T-helper 1 cell treated with Interleukin-12 subunit alpha and Interleukin-12 subunit beta and Interleukin-4 antibody, amounts not matched to agents 30 μg/mL and 1 μg/mL, for 36 hours (primary cell): ENCODE results near the gene SLC35D1.

Source experiments
- H3K27ac Mint-ChIP-seq: one replicate; pipeline ENCODE4 v1.8.0; 2021; ENCODE audit warnings: mild to moderate bottlenecking, mixed read lengths
- H3K27me3 Mint-ChIP-seq: one replicate; pipeline ENCODE4 v1.8.0; 2021; ENCODE audit warnings: low read depth, mixed read lengths
- H3K36me3 Mint-ChIP-seq: one replicate; pipeline ENCODE4 v1.8.0; 2021; ENCODE audit warnings: low read depth, mixed read lengths
- H3K4me1 Mint-ChIP-seq: one replicate; pipeline ENCODE4 v1.8.0; 2021; ENCODE audit warnings: low read depth, mixed read lengths
- H3K4me3 Mint-ChIP-seq: one replicate; pipeline ENCODE4 v1.8.0; 2021; ENCODE audit warnings: mild to moderate bottlenecking, moderate library complexity, mixed read lengths
- H3K9me3 Mint-ChIP-seq: one replicate; pipeline ENCODE4 v1.8.0; 2021; ENCODE audit warnings: mixed read lengths

Gene SLC35D1

DNA sequence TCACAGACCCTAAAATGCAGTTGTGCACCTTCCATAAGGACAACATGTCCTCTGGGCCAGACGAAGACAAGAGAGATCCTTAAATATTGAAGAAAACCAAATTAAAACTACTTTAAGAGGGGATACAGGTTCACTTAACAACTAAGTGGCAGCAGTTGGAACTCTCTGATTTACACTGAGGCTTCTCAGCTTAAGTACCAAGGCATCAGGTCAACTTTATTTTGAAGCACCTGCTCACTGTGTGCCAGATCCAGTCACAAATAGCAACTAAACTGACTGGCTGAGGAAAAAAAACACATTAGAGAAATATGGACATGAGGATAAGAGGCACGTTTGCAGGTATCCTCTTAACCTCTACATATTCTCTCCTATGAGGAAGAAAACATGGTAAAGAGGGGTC, 33.2 kb downstream of the SLC35D1 start:
- Mint-ChIP-seq H3K9me3 (no peaks in the 10 kb centered on the region), H3K4me1 (peaks cover 2% of the 10 kb centered on the region), H3K36me3 (peaks cover 38% of the 10 kb centered on the region), H3K4me3 (no peak overlapping the region), H3K27me3 (no peaks in the 10 kb centered on the region), H3K27ac (no peak overlapping the region)

DNA sequence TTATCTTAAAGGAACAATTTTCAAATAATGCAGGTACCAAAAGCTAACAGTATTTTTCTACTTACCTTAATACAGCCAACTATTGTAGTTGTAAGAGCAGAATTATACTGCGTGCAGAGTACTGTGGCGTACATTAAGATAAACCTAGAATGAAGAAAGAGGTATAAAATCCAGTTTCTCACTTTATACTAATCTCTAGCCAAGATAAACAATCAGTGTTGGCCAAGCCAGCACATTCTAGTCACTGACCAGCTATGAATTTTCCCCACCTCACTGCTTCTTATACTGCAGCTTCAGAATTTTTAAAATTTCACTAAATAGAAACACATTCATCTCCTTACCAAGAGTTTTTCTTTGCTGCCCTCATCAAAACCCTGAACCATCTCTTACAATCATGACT, 33.6 kb downstream of the SLC35D1 start:
- Mint-ChIP-seq H3K9me3 (no peaks in the 10 kb centered on the region), H3K36me3 (peaks cover 37% of the 10 kb centered on the region), H3K4me1 (peaks cover 2% of the 10 kb centered on the region), H3K27me3 (no peaks in the 10 kb centered on the region), H3K27ac (no peak overlapping the region), H3K4me3 (no peak overlapping the region)

DNA sequence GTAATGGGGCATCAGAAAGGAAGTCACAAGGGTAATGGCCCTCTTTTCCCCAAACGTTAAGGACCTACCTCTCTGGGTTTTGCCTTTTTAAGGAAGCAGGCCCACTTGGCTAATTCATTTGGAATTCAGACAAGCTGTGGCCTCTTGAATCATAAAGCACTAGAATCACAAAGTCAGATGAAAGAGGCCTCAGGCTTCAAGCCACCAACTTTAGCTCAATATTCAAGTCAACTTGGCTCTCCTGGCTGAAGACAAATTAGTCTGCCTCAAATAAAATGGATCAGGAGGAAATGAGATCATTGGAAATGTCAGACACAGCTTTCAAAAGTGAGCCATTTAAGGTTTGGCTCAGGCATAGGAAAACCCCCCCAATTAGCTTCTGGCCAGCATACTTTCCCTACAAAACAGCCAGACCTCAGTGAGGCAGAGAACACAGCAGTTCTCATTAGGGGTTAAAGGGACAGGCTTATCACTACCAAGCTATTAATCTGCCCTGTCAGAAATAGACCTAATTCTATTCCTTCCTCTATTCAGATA, 34.3 kb downstream of the SLC35D1 start:
- Mint-ChIP-seq H3K36me3 (peaks cover 32% of the 10 kb centered on the region), H3K27me3 (no peaks in the 10 kb centered on the region), H3K4me3 (no peak overlapping the region), H3K9me3 (no peaks in the 10 kb centered on the region), H3K27ac (no peak overlapping the region), H3K4me1 (peaks cover 2% of the 10 kb centered on the region)

DNA sequence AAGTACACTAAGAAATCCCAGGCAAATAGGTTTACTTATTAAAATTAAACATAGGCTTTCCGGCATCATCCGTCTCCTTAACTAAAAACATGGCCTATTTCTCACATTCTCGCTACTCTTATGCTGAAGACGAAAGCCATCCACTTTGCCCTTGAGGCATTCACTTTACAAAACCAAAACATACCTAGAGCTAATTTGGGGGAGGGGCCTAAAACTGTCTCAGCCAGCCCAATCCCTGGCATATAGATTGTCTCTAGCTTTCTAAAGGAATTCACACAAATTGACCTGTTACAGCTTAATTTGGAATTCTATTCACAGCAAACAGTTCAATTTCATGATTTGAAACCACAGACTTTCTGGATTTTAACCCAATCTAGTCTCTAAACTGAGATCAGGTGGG, 34.8 kb downstream of the SLC35D1 start:
- H3K36me3 Mint-ChIP-seq: peaks cover 28% of the 10 kb centered on the region

DNA sequence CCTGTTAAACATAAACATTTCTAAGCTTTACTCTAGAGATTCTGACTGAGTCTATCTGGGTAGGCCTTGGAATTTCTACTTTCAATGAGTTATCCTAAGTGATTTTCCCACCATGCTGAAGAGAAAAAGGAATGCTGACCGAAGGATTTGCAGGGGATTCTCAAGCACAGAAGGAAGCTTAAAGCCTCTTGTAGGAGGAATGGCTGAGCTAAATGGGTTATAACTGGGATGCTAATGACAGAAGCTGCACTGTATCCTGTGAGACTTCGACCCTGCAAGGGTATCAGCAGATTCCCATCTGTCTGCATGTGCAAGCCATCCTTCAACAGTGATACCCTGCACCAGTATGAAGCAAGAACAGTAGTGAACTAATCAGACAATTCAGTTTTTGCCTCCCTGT, 35.4 kb downstream of the SLC35D1 start:
- Mint-ChIP-seq H3K9me3 (no peaks in the 10 kb centered on the region), H3K27me3 (no peaks in the 10 kb centered on the region), H3K27ac (no peak overlapping the region), H3K36me3 (peaks cover 29% of the 10 kb centered on the region), H3K4me1 (peaks cover 8% of the 10 kb centered on the region), H3K4me3 (no peak overlapping the region)

More for the DNA sequence above, 34.8 kb downstream of the SLC35D1 start:
- Mint-ChIP-seq H3K9me3 (no peaks in the 10 kb centered on the region), H3K4me3 (no peak overlapping the region), H3K27me3 (no peaks in the 10 kb centered on the region), H3K4me1 (peaks cover 3% of the 10 kb centered on the region), H3K27ac (no peak overlapping the region)

DNA sequence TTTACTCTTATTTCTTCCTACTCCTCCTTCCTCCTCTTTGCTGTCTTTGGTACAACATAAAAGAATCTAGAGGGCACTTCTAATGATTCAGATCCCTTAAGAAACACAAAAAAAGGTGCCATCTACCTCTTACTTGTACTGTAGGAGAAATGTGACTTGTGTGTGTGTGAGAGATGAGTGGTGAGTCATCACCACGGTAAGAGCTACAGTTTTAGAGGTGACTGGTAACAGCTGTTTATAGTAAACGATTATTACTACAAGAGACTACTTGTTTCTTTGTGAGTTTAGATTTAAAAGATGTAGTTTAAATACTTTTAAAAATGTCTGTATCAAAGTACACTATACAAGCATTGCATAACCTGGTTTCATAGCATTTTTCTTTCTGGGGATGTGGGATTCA, 40.4 kb downstream of the SLC35D1 start:
- H3K36me3 Mint-ChIP-seq: peaks cover 38% of the 10 kb centered on the region
- no peak overlapping the region for H3K27ac Mint-ChIP-seq
- peaks cover 13% of the 10 kb centered on the region for H3K4me1 Mint-ChIP-seq
- H3K27me3 Mint-ChIP-seq: no peaks in the 10 kb centered on the region
- H3K9me3 Mint-ChIP-seq: no peaks in the 10 kb centered on the region
- H3K4me3 Mint-ChIP-seq: no peak overlapping the region

DNA sequence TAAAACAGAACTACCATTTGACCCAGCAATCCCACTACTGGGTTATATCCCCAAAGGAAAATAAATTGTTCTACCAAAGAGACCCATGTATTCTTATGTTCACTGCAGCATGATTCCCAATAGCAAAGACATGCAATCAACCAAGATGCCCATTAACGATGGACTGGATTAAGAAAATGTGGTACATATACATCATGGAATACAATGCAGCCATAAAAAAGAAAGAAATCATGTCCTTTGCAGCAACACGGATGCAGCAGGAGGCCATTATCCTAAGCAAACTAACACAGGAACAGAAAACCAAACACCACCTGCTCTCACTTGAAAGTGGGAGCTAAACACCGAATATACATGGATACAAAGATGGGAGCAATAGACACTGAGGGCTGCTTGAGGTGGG, 44.2 kb downstream of the SLC35D1 start:
- Mint-ChIP-seq H3K27me3 (no peaks in the 10 kb centered on the region), H3K4me1 (peaks cover 10% of the 10 kb centered on the region), H3K27ac (no peak overlapping the region), H3K9me3 (no peaks in the 10 kb centered on the region), H3K4me3 (no peak overlapping the region), H3K36me3 (peaks cover 49% of the 10 kb centered on the region)

DNA sequence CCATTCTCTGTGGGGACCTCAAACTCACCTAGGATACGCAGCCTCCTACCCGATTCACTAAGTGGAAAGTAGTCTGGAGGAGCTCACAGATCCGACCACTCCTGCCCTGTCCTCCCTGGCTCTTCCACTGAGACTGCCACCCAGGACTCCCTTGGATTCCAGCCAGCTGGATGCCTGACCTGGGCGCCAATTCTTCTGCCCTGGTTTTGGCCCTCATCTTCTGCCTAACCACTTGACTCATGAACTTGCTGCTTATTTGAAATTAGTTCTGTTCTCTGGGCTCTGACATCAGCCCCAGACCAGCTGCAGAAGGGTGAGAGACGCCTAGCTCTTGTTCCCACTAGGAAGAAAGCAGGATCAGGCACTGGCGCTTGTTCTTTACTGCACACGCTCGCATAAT, 48.9 kb downstream of the SLC35D1 start:
- no peaks in the 10 kb centered on the region for H3K9me3 Mint-ChIP-seq
- H3K27ac Mint-ChIP-seq: no peak overlapping the region
- no peaks in the 10 kb centered on the region for H3K27me3 Mint-ChIP-seq
- H3K36me3 Mint-ChIP-seq: peaks cover 50% of the 10 kb centered on the region
- peaks cover 8% of the 10 kb centered on the region for H3K4me1 Mint-ChIP-seq
- no peak overlapping the region for H3K4me3 Mint-ChIP-seq

DNA sequence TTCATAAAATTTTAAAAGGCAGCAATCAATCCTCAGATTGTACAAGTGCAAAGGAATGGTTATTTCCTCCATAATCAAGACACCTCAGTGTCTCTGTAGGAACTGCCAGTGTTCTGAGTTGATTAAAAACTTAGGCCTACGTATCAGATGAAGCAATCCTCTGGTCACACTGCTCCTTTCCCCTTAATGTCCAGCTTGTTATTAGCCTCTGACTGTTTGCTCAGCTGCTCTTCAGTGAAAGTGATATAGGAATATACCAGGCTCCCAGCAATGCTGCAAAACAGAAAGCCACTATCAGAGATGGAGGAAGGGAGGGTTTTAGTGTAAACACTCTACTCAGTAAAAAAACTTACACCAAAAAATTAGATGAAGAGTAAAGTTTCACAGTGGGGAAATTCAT, 49.8 kb downstream of the SLC35D1 start:
- Mint-ChIP-seq H3K36me3 (peaks cover 42% of the 10 kb centered on the region), H3K27ac (no peak overlapping the region)

DNA sequence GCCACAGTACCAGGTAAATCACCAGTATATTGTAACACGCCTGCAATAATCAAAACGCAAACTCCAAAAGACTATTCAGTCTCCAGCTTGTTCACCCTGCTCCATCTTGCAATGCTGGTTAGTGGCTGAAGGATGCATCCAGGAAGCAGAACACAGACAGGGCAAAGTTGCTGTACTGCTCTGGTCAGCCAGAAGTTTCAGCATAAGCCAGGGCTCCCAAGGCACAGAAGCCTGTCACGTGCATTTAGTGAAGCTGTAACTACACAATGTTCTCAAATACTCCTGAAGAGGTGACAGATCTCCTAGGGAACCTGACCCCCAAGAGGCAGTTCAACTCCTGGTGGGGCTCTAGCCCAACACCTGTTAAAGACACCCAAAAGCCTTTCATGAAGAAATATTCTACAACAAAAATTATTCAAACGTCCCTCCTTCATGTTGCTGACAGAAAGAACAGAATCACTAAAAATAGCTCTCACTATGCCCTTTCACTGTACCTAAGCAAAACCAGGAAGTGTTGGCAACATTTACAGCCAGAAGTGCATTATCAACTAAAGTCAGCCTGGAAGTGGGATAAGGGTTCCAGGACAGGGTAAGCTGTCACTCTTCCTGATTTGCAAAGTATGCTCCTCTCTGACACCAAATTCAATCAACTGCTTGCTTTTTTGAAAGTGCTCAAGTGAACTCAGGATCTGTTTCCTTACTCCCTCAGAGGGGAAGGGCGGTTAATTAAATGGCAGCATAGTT, 52.1 kb downstream of the SLC35D1 start:
- peaks cover 11% of the 10 kb centered on the region for H3K4me1 Mint-ChIP-seq
- H3K4me3 Mint-ChIP-seq: no peak overlapping the region
- peaks cover 33% of the 10 kb centered on the region for H3K36me3 Mint-ChIP-seq
- no peaks in the 10 kb centered on the region for H3K9me3 Mint-ChIP-seq
- H3K27ac Mint-ChIP-seq: no peak overlapping the region
- no peaks in the 10 kb centered on the region for H3K27me3 Mint-ChIP-seq

More for the DNA sequence above, 49.8 kb downstream of the SLC35D1 start:
- Mint-ChIP-seq H3K4me1 (peaks cover 5% of the 10 kb centered on the region), H3K4me3 (no peak overlapping the region), H3K9me3 (no peaks in the 10 kb centered on the region), H3K27me3 (no peaks in the 10 kb centered on the region)

DNA sequence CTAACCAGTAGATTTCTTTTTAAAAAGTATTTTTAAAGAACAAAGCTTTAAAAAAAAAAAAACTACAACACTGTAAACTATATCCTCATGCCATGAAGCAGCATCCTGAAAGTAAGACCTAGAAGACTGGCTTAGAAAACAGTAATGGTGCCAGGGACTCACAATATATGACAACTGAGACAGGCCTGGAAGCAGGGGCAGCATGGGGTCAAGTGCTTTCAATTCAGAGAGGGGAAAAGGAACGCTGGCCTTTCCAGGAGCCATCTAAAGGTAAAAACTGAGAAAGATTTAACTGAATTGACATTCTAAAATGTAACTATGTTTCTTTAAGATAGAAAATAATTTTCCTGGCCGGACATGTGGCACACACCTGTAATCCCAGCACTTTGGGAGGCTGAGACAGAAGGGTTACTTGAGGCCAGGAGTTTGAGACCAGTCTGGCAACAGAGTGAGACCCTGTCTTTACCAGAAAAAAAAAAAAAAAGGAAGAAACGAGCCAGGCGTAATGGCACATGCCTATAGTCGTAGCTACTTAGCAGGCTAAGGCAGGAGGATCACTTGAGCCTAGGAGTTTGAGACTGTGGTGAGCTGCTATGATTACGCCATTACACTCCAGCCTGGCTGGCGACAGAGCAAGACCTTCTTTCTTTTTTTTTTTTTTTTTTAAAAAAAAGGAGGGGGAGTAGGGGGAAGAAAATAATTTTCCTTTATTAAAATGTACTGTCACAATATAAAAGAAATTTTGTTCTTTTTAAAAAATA, 54.1 kb downstream of the SLC35D1 start:
- Mint-ChIP-seq H3K36me3 (peaks cover 33% of the 10 kb centered on the region), H3K27me3 (no peaks in the 10 kb centered on the region), H3K4me3 (no peak overlapping the region), H3K4me1 (peaks cover 21% of the 10 kb centered on the region), H3K9me3 (no peaks in the 10 kb centered on the region), H3K27ac (no peak overlapping the region)

DNA sequence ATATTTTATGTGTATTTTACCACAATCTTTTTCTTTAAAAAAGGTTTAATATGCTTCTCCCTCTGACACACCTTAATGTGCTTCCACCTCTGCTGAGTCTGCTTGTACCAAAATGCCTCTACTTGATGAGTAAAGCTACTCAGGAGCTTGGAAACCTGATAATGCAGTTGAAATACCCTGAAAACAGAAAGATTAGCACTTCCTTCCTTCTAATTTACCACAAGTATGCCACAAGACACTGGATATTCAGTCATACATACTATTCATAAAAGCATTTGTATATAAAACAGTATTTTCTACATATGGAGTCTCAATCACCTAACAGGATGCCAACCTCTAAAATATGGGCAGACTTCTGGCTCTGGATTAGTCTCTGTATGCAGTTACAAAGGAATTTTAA, 55.0 kb downstream of the SLC35D1 start:
- no peak overlapping the region for H3K4me3 Mint-ChIP-seq
- no peak overlapping the region for H3K27ac Mint-ChIP-seq
- H3K9me3 Mint-ChIP-seq: no peaks in the 10 kb centered on the region
- peaks cover 32% of the 10 kb centered on the region for H3K36me3 Mint-ChIP-seq
- peaks cover 18% of the 10 kb centered on the region for H3K4me1 Mint-ChIP-seq
- H3K27me3 Mint-ChIP-seq: no peaks in the 10 kb centered on the region

DNA sequence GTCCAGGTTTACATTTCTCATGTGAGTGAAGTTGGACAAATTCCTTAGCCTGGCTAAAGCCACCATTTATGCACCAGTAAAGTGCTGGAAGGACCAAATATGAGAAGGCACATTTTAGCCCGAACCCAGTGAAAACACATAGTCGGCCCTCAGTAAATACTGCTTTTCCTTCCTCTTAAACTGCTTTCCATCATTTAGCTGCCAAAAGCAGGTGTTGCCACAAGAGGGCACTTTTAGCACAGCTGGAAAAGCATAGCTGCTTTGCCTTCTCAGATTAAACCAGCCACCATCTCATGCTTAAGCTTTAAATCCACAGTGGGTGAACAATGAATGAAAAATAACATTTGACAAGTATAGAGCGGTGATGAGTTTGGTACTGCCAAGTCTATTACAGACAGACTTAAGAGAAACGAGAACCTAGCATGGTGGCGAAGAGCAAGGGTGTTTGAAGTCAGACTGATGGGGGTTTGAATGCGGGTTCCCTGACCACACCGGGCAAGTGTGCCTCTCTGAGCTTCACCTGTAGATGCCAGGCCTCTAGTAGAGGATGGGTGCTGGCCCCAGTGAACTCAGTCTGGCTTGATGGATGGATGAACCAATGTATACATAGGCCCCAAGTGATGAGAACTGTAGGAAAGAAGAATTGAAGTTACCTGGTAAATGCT, 57.8 kb downstream of the SLC35D1 start:
- peaks cover 16% of the 10 kb centered on the region for H3K4me1 Mint-ChIP-seq
- peaks cover 11% of the 10 kb centered on the region for H3K36me3 Mint-ChIP-seq
- no peaks in the 10 kb centered on the region for H3K9me3 Mint-ChIP-seq
- H3K27ac Mint-ChIP-seq: peak overlapping the region; percentile 15
- H3K27me3 Mint-ChIP-seq: no peaks in the 10 kb centered on the region
- H3K4me3 Mint-ChIP-seq: no peak overlapping the region

DNA sequence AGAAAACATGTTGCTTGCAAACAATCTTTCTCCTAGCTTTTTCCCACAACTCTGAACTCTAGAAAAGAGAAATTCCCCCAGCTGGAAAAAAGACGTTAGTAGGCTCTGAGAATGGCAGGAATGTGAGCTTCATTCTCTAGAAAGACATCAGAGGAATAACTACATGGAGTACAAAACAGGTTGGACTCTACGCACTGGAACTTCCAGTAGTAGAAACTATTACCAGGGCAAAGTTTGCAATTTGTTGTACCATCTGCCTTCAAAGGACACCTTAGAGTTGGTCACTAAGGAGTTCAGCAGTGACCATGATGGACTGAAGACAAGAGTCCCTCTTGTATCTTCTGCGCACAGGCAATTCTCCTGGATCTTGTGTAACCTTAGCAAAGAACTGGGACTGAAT, 60.9 kb downstream of the SLC35D1 start:
- H3K4me1 Mint-ChIP-seq: peaks cover 10% of the 10 kb centered on the region
- H3K27ac Mint-ChIP-seq: no peak overlapping the region
- H3K27me3 Mint-ChIP-seq: no peaks in the 10 kb centered on the region
- no peak overlapping the region for H3K4me3 Mint-ChIP-seq
- peaks cover 12% of the 10 kb centered on the region for H3K36me3 Mint-ChIP-seq
- no peaks in the 10 kb centered on the region for H3K9me3 Mint-ChIP-seq
